GM12874 (cell line): ENCODE measurements around the gene HHAT.

ENCODE experiments used
- TF ChIP-seq, protein P1 (sequence below): IDR thresholded peaks from 2 replicates; pipeline ENCODE4 v1.5.1; 2011; ENCODE audit warnings: low read depth, mild to moderate bottlenecking, control low read depth, low read length, moderate library complexity; ENCODE audit not compliant: insufficient read depth

HHAT gene

DNA sequence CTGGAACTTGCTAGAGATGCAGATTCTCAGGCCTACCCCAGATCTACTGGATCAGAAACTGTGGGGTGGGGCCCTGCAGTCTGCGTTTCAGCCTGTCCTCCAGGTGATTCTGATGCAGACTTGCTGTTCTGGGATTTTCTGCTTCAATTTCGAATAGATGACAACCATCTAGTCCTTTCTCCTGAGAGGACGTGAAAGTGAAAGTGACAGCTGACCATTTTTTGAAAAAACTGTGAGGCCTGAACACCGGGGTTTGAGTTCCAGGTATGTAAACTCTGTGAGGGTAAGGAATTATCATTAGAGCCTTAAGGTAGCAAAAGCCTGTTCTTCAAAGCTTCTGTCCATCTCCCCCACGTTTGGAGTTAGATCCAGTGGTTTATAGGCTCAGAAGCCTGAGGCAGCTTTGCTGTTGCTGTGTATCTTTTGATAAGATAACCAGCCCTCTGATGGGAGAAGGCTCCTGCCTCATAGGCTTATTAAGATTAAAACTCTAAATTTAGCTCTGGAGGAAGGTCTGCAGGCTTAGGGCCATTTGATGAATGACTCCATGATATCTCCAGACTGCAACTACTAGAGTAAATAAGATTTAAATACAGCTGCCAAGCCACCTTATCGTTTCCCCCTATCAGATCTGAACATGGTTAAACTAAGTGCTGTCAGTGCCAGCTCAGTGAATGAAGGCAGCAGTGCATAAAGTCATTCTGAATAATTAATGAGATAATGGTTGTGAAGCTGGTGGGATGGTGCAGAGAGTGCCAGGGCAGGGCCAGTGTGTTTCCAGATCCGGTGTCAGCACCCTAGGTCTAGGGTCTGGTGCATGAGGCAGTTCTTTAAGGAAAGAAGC, 335.2 kb downstream of the HHAT start:
- TF ChIP-seq, protein P1, sequence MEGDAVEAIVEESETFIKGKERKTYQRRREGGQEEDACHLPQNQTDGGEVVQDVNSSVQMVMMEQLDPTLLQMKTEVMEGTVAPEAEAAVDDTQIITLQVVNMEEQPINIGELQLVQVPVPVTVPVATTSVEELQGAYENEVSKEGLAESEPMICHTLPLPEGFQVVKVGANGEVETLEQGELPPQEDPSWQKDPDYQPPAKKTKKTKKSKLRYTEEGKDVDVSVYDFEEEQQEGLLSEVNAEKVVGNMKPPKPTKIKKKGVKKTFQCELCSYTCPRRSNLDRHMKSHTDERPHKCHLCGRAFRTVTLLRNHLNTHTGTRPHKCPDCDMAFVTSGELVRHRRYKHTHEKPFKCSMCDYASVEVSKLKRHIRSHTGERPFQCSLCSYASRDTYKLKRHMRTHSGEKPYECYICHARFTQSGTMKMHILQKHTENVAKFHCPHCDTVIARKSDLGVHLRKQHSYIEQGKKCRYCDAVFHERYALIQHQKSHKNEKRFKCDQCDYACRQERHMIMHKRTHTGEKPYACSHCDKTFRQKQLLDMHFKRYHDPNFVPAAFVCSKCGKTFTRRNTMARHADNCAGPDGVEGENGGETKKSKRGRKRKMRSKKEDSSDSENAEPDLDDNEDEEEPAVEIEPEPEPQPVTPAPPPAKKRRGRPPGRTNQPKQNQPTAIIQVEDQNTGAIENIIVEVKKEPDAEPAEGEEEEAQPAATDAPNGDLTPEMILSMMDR: no peak

DNA sequence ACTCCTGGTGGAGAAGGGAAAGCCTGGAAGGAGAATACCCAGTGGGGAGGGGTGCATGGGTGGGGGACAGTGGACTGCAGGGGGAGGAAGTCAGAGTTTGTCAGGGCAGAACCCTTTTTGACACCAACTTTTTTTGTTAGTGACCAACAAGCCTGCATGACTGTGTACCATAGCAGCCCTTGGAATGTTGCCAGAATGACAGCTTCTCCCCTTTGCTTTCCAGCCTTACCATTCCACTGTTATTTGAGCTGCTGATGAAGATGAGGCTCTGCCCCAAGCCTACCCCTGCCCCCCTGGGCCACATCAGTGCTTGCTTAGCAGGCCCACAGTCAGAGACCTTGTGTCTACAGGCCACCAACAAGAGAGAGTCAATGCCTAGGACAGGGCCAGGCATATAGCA, 341.2 kb downstream of the HHAT start:
- TF ChIP-seq, protein P1: no peak

GRCh38 chr1:210674151-210674550, 345.4 kb downstream of the HHAT start:
- TF ChIP-seq, protein P1: no peak

GRCh38 chr1:210676539-210676938, 347.8 kb downstream of the HHAT start:
- TF ChIP-seq, protein P1: no peak

DNA sequence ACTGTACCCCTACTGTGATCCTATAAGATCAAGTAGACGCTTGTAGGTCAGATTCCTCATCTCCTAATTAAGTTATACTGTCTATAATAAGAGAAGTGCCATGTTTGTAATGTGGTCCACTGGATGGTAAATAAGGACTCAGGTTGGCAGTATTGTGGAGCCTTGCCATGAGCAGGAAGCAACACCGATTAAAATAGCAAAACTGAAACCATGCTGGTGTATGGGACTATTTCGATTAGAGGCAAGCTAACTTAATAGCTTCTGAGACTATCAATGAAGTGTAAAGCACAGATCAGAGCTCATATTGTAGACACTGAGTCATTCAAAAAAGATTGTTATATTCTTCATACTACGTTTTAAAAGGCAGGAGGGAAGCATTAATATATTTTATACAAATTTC, 348.8 kb downstream of the HHAT start:
- TF ChIP-seq, protein P1: no peak

DNA sequence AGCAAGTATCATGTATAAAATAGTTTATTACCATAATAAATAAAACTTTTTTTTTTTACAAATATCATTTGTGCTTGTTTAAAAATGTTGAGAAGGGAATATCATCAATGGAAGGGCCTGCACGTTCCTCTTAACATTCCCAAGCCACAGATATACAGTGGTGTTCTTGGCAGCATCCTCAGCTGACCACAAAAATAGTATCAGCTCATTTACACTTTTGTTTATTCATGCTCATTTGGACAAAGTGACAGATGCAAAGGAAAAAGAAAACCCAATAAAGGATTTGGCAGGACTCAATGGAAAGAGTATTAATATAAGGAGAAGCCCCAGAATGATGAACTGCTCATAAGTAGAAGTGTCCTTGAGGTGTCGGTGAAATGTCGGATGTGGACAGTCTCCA, 349.6 kb downstream of the HHAT start:
- TF ChIP-seq, protein P1: no peak

DNA sequence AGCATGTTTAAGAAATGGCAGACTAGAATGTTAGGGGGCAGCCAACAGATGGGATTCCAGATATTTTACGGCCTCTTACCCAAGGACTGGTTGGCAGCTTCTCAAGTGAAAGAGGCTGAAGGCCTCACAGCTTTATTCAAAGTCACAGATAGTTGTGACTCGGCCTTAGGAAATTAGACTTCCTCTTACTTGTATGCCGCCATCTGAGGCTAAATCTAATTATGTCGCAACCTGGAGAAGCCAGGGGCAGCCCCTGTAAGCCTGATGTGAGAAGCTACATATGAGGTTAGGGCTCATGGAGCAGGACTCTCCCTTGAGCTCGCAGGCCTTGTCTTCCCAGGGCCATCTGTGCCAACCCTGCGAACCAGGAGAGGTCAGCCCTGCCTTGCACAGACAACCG, 352.5 kb downstream of the HHAT start:
- TF ChIP-seq, protein P1: no peak
